Measurements from ENCODE around the gene RANBP17.

RANBP17 gene

DNA sequence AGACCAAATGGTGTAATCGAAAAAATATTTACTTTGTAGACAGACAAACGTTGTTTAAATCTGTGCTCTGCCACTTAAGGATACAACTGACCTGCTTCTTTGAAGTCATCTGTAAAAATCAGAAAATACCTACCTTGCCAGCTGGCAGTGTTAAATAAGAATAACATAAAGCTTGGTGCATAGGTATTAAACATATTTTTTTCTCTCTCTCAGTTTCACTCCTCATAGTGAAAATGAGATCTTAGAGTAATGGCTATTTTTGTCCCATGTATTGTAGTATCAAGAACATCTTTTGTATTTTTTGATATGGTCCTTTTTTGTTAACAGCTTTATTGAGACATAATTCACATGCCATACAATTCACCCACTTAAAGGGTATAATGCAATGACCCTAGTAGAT lies 17.9 kb upstream of the RANBP17 start (continued):
- TF ChIP-seq, protein P1, sequence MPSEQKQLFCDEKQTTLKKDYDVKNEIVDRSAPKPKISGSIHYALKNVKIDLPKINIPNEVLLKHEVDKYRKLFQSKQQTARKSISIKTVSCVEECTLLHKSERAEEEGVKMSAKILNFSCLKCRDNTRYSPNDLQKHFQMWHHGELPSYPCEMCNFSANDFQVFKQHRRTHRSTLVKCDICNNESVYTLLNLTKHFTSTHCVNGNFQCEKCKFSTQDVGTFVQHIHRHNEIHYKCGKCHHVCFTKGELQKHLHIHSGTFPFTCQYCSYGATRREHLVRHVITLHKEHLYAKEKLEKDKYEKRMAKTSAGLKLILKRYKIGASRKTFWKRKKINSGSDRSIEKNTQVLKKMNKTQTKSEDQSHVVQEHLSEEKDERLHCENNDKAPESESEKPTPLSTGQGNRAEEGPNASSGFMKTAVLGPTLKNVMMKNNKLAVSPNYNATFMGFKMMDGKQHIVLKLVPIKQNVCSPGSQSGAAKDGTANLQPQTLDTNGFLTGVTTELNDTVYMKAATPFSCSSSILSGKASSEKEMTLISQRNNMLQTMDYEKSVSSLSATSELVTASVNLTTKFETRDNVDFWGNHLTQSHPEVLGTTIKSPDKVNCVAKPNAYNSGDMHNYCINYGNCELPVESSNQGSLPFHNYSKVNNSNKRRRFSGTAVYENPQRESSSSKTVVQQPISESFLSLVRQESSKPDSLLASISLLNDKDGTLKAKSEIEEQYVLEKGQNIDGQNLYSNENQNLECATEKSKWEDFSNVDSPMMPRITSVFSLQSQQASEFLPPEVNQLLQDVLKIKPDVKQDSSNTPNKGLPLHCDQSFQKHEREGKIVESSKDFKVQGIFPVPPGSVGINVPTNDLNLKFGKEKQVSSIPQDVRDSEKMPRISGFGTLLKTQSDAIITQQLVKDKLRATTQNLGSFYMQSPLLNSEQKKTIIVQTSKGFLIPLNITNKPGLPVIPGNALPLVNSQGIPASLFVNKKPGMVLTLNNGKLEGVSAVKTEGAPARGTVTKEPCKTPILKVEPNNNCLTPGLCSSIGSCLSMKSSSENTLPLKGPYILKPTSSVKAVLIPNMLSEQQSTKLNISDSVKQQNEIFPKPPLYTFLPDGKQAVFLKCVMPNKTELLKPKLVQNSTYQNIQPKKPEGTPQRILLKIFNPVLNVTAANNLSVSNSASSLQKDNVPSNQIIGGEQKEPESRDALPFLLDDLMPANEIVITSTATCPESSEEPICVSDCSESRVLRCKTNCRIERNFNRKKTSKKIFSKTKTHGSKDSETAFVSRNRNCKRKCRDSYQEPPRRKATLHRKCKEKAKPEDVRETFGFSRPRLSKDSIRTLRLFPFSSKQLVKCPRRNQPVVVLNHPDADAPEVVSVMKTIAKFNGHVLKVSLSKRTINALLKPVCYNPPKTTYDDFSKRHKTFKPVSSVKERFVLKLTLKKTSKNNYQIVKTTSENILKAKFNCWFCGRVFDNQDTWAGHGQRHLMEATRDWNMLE (tag by site-specific recombination; conservative IDR thresholded peaks at IDR 0.05; ENCODE audit: low read depth), result no peak
- TF ChIP-seq SCRT2 (tag by site-specific recombination; IDR thresholded peaks at IDR 0.05), result no peak
- no peak for TF ChIP-seq ZIC2 (tag by site-specific recombination; IDR thresholded peaks at IDR 0.05)
- TF ChIP-seq, protein P2, sequence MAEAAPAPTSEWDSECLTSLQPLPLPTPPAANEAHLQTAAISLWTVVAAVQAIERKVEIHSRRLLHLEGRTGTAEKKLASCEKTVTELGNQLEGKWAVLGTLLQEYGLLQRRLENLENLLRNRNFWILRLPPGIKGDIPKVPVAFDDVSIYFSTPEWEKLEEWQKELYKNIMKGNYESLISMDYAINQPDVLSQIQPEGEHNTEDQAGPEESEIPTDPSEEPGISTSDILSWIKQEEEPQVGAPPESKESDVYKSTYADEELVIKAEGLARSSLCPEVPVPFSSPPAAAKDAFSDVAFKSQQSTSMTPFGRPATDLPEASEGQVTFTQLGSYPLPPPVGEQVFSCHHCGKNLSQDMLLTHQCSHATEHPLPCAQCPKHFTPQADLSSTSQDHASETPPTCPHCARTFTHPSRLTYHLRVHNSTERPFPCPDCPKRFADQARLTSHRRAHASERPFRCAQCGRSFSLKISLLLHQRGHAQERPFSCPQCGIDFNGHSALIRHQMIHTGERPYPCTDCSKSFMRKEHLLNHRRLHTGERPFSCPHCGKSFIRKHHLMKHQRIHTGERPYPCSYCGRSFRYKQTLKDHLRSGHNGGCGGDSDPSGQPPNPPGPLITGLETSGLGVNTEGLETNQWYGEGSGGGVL (tag by site-specific recombination; IDR thresholded peaks at IDR 0.05), result no peak
- TF ChIP-seq HOXD13 (CRISPR knock-in tag; IDR thresholded peaks at IDR 0.05; ENCODE audit: borderline replicate concordance), result no peak
- no peak for TF ChIP-seq ZNF558 (tag by site-specific recombination; IDR thresholded peaks at IDR 0.05)
- TF ChIP-seq ZNF324 (tag by site-specific recombination; IDR thresholded peaks at IDR 0.05), result no peak
- no peak for TF ChIP-seq REPIN1 (tag by site-specific recombination; IDR thresholded peaks at IDR 0.05; ENCODE audit: low read depth)
- TF ChIP-seq ZNF585B (tag by site-specific recombination; IDR thresholded peaks at IDR 0.05), result no peak
- TF ChIP-seq ZNF529 (tag by site-specific recombination; IDR thresholded peaks at IDR 0.05; ENCODE audit: insufficient replicate concordance), result no peak
- no peak for TF ChIP-seq ZNF202 (tag by site-specific recombination; IDR thresholded peaks at IDR 0.05; ENCODE audit: borderline replicate concordance)
- TF ChIP-seq, protein P3, sequence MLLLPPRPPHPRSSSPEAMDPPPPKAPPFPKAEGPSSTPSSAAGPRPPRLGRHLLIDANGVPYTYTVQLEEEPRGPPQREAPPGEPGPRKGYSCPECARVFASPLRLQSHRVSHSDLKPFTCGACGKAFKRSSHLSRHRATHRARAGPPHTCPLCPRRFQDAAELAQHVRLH (tag by site-specific recombination; IDR thresholded peaks at IDR 0.05), result no peak

DNA sequence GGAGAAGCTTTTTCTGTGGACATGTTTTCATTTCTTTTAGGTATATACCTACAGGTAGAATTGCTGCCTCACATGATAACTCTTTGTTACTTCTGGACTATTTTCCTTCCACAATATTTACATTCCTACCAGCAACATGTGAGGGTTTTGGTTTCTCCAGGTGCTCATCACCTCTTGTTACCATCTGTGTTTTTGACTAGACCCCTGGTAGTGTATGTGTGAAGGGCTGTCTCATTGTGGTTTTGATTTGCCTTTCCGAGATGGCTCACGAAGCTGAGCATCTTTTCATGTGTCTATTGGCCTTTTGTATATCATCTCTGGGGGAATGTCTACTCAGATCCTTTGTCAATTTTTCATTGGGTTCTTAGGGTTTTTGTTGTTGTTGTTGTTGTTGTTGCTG lies 17.2 kb upstream of the RANBP17 start:
- Histone ChIP-seq H3K4me3 (ENCODE audit: low read depth, low read length) (no peak overlapping the region), H3K36me3 (ENCODE audit: control insufficient read depth in 2 of 2, insufficient read depth in 1 of 2, low read length in 2 of 2) (no peaks in the 10 kb centered on the region), H3K9me3 (ENCODE audit: control insufficient read depth, insufficient read depth, low read depth, low read length) (no peaks in the 10 kb centered on the region), H3K27ac (ENCODE audit: extremely low read depth, low read depth, low read length) (no peak overlapping the region), H3K4me1 (ENCODE audit: control insufficient read depth, insufficient read depth, low read length) (no peaks in the 10 kb centered on the region)
- ChIA-PET CTCF (no interaction called here), POLR2A (no interaction called here)
- TF ChIP-seq, protein P4, sequence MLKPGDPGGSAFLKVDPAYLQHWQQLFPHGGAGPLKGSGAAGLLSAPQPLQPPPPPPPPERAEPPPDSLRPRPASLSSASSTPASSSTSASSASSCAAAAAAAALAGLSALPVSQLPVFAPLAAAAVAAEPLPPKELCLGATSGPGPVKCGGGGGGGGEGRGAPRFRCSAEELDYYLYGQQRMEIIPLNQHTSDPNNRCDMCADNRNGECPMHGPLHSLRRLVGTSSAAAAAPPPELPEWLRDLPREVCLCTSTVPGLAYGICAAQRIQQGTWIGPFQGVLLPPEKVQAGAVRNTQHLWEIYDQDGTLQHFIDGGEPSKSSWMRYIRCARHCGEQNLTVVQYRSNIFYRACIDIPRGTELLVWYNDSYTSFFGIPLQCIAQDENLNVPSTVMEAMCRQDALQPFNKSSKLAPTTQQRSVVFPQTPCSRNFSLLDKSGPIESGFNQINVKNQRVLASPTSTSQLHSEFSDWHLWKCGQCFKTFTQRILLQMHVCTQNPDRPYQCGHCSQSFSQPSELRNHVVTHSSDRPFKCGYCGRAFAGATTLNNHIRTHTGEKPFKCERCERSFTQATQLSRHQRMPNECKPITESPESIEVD (tag by site-specific recombination; IDR thresholded peaks at IDR 0.05), result no peak
- TF ChIP-seq MYNN (tag by site-specific recombination; IDR thresholded peaks at IDR 0.05; ENCODE audit: borderline replicate concordance), result no peak
- no peak for TF ChIP-seq ZNF423 (tag by site-specific recombination; IDR thresholded peaks at IDR 0.05)
- TF ChIP-seq MEIS1 (CRISPR knock-in tag; IDR thresholded peaks at IDR 0.05; ENCODE audit: borderline replicate concordance), result no peak
- TF ChIP-seq ZNF624 (tag by site-specific recombination; IDR thresholded peaks at IDR 0.05), result no peak
- TF ChIP-seq, protein P5, sequence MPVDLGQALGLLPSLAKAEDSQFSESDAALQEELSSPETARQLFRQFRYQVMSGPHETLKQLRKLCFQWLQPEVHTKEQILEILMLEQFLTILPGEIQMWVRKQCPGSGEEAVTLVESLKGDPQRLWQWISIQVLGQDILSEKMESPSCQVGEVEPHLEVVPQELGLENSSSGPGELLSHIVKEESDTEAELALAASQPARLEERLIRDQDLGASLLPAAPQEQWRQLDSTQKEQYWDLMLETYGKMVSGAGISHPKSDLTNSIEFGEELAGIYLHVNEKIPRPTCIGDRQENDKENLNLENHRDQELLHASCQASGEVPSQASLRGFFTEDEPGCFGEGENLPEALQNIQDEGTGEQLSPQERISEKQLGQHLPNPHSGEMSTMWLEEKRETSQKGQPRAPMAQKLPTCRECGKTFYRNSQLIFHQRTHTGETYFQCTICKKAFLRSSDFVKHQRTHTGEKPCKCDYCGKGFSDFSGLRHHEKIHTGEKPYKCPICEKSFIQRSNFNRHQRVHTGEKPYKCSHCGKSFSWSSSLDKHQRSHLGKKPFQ (tag by site-specific recombination; IDR thresholded peaks at IDR 0.05), result no peak
- TF ChIP-seq GLI4 (tag by site-specific recombination; IDR thresholded peaks at IDR 0.05), result no peak
- TF ChIP-seq ZNF311 (tag by site-specific recombination; IDR thresholded peaks at IDR 0.05; ENCODE audit: borderline replicate concordance), result no peak
- no peak for TF ChIP-seq ZNF791 (tag by site-specific recombination; IDR thresholded peaks at IDR 0.05)
- TF ChIP-seq KLF16 (tag by site-specific recombination; IDR thresholded peaks at IDR 0.05), result no peak
